Measurements from ENCODE around the gene SHISAL1.

- TF ChIP-seq MEF2A (IDR thresholded peaks at IDR 0.05; ENCODE audit: insufficient read depth, low read depth, low read length) (no peak), CTCF (IDR thresholded peaks at IDR 0.05 in 2 of 3, conservative IDR thresholded peaks at IDR 0.05 in 1 of 3; ENCODE audit: control insufficient read depth in 2 of 3, extremely low read depth in 1 of 3, insufficient read depth in 1 of 3, low read depth in 3 of 3, low read length in 3 of 3) (no peak), CREB1 (IDR thresholded peaks at IDR 0.05; ENCODE audit: low read depth) (no peak), JUND (IDR thresholded peaks at IDR 0.05; ENCODE audit: low read depth, low read length) (no peak), ESRRA (IDR thresholded peaks at IDR 0.05; ENCODE audit: low read length) (no peak), MYC (IDR thresholded peaks at IDR 0.05; ENCODE audit: insufficient read depth, insufficient read length, insufficient replicate concordance, low read length, severe bottlenecking) (no peak), SPI1 (IDR thresholded peaks at IDR 0.05; ENCODE audit: borderline replicate concordance, insufficient read depth, low read depth, low read length) (no peak), MAX (IDR thresholded peaks at IDR 0.05; ENCODE audit: low read depth, low read length) (no peak)
These were observed 22.5 kb upstream of the SHISAL1 start for GRCh38 chr22:44335066-44335839.

Measured in GM12878 (cell line).